Lower leg skin (tissue), 4 donors: ENCODE data around the gene ZNF443. TPM values are rescaled to one million over a fixed set of nuclear protein-coding genes. Genes with fewer than 3 reads are reported as not detected.

Source experiments
- DNase-seq, 2 donors: peaks; one replicate each; pipeline ENCODE4 v3.0.0-alpha.2; 2019; ENCODE audit warnings: low spot score in 2 of 2
- H3K4me3 ChIP-seq: fragments of 200-600 bp; sonication (generic); 2 replicates; pipeline ENCODE4 v1.5.1; 2017; ENCODE audit warnings: mild to moderate bottlenecking, low read depth; ENCODE audit not compliant: poor library complexity, severe bottlenecking
- POLR2A ChIP-seq, 2 donors: fragments of 450-650 bp; IDR thresholded peaks; one replicate each; pipeline ENCODE4 v1.6.1; 2016 to 2017; ENCODE audit warnings: antibody characterized with exemption in 2 of 2, mild to moderate bottlenecking in 1 of 2, moderate library complexity in 1 of 2
- WGBS, 2 donors: methylation state at CpG; one replicate each; pipeline ENCODE4 v1.1.5; 2018; 5-methylcytosine and 5-hydroxymethylcytosine counted together
- intact Hi-C: fragments of 100-400 bp; cut with DNase I; formaldehyde crosslinking; loops from one replicate; pipeline ENCODE4 v1.15.0; 2023; ENCODE audit warnings: low total_unique reads
- total RNA-seq, 4 donors: library from RNA; depleted of rRNA; stranded (reverse); fragments of >200 nt; gene quantifications; one replicate each; pipeline ENCODE4 v1.1.0, GENCODE V29; 2016
- TF ChIP-seq, protein P1 (sequence below), 3 donors: fragments of 450-650 bp; IDR thresholded peaks; one replicate each; pipeline ENCODE4 v1.5.1; 2016; ENCODE audit warnings: antibody characterized with exemption in 3 of 3, mild to moderate bottlenecking in 3 of 3, moderate library complexity in 2 of 3

The ZNF443 gene
- total RNA-seq, 4 donors from 2014 or later = 4.0 to 5.2 (median 4.9) TPM

DNA sequence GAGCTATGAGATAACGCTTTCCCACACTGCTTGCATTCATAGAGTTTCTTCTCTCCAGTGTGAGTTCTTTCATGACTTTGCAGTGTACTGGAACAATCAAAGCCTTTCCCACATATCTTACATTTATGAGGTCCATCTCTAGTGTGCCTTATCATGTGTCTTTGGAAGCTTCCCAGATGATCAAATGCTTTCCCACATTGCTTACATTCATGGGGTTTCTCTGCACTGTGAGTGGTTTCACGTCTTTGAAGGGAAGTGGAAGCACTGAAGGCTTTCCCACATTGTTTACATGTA lies 60.4 kb downstream of the ZNF443 start:
- no peak overlapping the region for H3K4me3 ChIP-seq
- intact Hi-C loops = no loop called here
- no peak for DNase-seq
- TF ChIP-seq, protein P1, sequence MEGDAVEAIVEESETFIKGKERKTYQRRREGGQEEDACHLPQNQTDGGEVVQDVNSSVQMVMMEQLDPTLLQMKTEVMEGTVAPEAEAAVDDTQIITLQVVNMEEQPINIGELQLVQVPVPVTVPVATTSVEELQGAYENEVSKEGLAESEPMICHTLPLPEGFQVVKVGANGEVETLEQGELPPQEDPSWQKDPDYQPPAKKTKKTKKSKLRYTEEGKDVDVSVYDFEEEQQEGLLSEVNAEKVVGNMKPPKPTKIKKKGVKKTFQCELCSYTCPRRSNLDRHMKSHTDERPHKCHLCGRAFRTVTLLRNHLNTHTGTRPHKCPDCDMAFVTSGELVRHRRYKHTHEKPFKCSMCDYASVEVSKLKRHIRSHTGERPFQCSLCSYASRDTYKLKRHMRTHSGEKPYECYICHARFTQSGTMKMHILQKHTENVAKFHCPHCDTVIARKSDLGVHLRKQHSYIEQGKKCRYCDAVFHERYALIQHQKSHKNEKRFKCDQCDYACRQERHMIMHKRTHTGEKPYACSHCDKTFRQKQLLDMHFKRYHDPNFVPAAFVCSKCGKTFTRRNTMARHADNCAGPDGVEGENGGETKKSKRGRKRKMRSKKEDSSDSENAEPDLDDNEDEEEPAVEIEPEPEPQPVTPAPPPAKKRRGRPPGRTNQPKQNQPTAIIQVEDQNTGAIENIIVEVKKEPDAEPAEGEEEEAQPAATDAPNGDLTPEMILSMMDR (IDR thresholded peaks at IDR 0.05) = no peak
- no peak for TF ChIP-seq POLR2A (IDR thresholded peaks at IDR 0.05)
- WGBS, 2 donors = 90 to 94% methylated on average over 2 of the region's 2 CpGs

DNA sequence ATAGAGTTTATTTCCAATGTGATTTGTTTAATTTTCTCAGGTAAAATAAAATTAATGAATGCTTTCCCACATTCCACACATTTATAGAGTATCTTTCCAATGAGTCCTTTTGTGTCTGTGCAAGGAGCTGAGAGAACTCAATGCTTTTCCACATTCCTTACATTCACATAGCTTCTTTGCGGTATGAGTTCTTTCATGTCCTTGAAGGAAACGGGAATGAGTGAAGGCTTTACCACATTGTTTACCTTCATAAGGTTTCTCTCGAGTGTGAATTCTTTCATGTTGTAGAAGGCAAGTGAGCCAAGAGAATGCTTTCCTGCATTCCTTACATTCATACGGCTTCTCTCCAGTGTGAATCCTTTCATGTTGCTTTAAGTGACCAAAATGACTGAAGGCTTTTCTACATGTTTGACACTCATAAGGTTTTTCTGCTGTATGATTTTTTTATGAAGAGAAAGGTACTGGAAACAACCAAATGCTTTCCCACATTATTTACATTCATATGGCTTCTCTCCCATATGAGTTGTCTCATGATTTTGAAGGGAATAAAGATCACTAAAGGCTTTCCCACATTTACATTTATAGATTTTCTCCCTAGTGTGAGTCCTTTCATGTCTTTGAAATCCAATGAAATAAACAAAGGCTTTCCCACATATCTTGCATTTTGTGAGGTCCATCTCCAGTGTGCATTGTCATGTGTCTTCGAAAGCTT lies 60.9 kb downstream of the ZNF443 start:
- TF ChIP-seq, protein P1 (IDR thresholded peaks at IDR 0.05) = no peak
- TF ChIP-seq POLR2A (IDR thresholded peaks at IDR 0.05) = no peak
- 81 to 87% methylated on average over 5 of the region's 5 CpGs for WGBS, 2 donors
- no peak overlapping the region for H3K4me3 ChIP-seq
- no peak for DNase-seq
- intact Hi-C loops = no loop called here

Other genes starting within 250 kb of the ZNF443 start
- 10 to 100 TPM in 3 of 4 donors, 1 to 10 TPM in 1; 8.8 to 15.6 (median 13.0) TPM for gene ZNF44, start 146.1 kb downstream of the ZNF443 start, total RNA-seq
- 10 to 100 TPM in 1 of 4 donors, 1 to 10 TPM in 3; 3.1 to 16.9 (median 5.6) TPM for gene ZNF563, start 107.4 kb downstream of the ZNF443 start, total RNA-seq
- 1 to 10 TPM; 1.3 to 3.0 (median 1.8) TPM for gene ZNF442, start 75.3 kb downstream of the ZNF443 start, total RNA-seq
- gene ZNF799, start 39.8 kb downstream of the ZNF443 start, total RNA-seq = 1 to 10 TPM; 3.1 to 5.4 (median 4.3) TPM
- gene ZNF709, start 43.8 kb upstream of the ZNF443 start, total RNA-seq = 1 to 10 TPM; 1.7 to 3.1 (median 2.8) TPM
- gene ZNF564, start 110.5 kb upstream of the ZNF443 start, total RNA-seq = 10 to 100 TPM in 1 of 4 donors, 1 to 10 TPM in 3; 6.9 to 10.1 (median 8.8) TPM
- gene ZNF490, start 169.8 kb upstream of the ZNF443 start, total RNA-seq = 1 to 10 TPM; 5.0 to 7.3 (median 6.7) TPM
- gene ZNF791, start 169.9 kb upstream of the ZNF443 start, total RNA-seq = 10 to 100 TPM; 18.6 to 31.1 (median 22.5) TPM
- gene MAN2B1, start 225.7 kb upstream of the ZNF443 start, total RNA-seq = 10 to 100 TPM; 52.8 to 83.0 (median 74.9) TPM
- 10 to 100 TPM; 15.3 to 23.7 (median 19.3) TPM for gene WDR83, start 225.8 kb upstream of the ZNF443 start, total RNA-seq
- 100 to 1,000 TPM; 101 to 218 (median 159) TPM for gene DHPS, start 240.9 kb upstream of the ZNF443 start, total RNA-seq
- not detected for gene GNG14, start 247.0 kb upstream of the ZNF443 start, total RNA-seq